Neural cell (in vitro differentiated cells): ENCODE data around the gene SLC4A5. TPM values are rescaled to one million over a fixed set of nuclear protein-coding genes. Genes with fewer than 3 reads are reported as not detected.

Experiments
- H2AFZ ChIP-seq: fragments of 200-600, 300-800 bp; sonication (generic), shearing (Covaris generic); 2 replicates; pipeline ENCODE4 v1.6.0; 2014; ENCODE audit warnings: low read depth, mild to moderate bottlenecking, antibody characterized with exemption, low read length, moderate library complexity
- H3F3A ChIP-seq: fragments of 200-600 bp; shearing (Covaris generic); 2 replicates; pipeline ENCODE4 v1.6.1; 2016; ENCODE audit warnings: mild to moderate bottlenecking, moderate library complexity, mixed read lengths, antibody characterized with exemption, low read length; ENCODE audit not compliant: insufficient read depth, poor library complexity, severe bottlenecking
- H3K27ac ChIP-seq: fragments of 200-600, 300-800 bp; sonication (generic), shearing (Covaris generic); 2 replicates; pipeline ENCODE4 v1.5.1; 2014; ENCODE audit warnings: mild to moderate bottlenecking, low read length, moderate library complexity
- H3K27me3 ChIP-seq: fragments of 300-800, 200-600 bp; sonication (generic), shearing (Covaris generic); 2 replicates; pipeline ENCODE4 v1.6.0; 2014; ENCODE audit warnings: mild to moderate bottlenecking, low read depth, low read length, moderate library complexity; ENCODE audit not compliant: insufficient read depth
- H3K36me3 ChIP-seq: fragments of 300-800, 200-600 bp; sonication (generic), shearing (Covaris generic); 2 replicates; pipeline ENCODE4 v1.5.1; 2014; ENCODE audit warnings: mild to moderate bottlenecking, antibody characterized with exemption, low read length, moderate library complexity; ENCODE audit not compliant: insufficient read depth
- H3K4me2 ChIP-seq: fragments of 300-800, 200-600 bp; sonication (generic), shearing (Covaris generic); 2 replicates; pipeline ENCODE4 v1.6.0; 2014; ENCODE audit warnings: mild to moderate bottlenecking, low read length
- H3K4me3 ChIP-seq: fragments of 300-800, 200-600 bp; sonication (generic), shearing (Covaris generic); 2 replicates; pipeline ENCODE4 v1.5.1; 2014; ENCODE audit warnings: mild to moderate bottlenecking, low read length, moderate library complexity
- H3K79me2 ChIP-seq: fragments of 200-600 bp; shearing (Covaris generic); replicated peaks from 2 replicates; pipeline ENCODE4 v1.6.0; 2014; ENCODE audit warnings: mild to moderate bottlenecking, low read length, moderate library complexity; ENCODE audit not compliant: insufficient read depth
- H3K9ac ChIP-seq: fragments of 300-800, 200-600 bp; sonication (generic), shearing (Covaris generic); 2 replicates; pipeline ENCODE4 v1.6.1; 2016; ENCODE audit warnings: mild to moderate bottlenecking, low read length, mixed read lengths
- H3K9me2 ChIP-seq: fragments of 200-600 bp; shearing (Covaris generic); 2 replicates; pipeline ENCODE4 v1.6.1; 2016; ENCODE audit warnings: mild to moderate bottlenecking, low read length, mixed read lengths; ENCODE audit not compliant: insufficient read depth
- H3K9me3 ChIP-seq: fragments of 200-600, 300-800 bp; sonication (generic), shearing (Covaris generic); 2 replicates; pipeline ENCODE4 v1.6.1; 2016; ENCODE audit warnings: mild to moderate bottlenecking, mixed run types, low read length, moderate library complexity, mixed read lengths
- H4K20me1 ChIP-seq: fragments of 200-600 bp; shearing (Covaris generic); 2 replicates; pipeline ENCODE4 v1.6.1; 2016; ENCODE audit warnings: mild to moderate bottlenecking, mixed run types; ENCODE audit not compliant: insufficient read depth
- CTCF ChIP-seq: fragments of 450-650 bp; IDR thresholded peaks from 2 replicates; pipeline ENCODE4 v1.5.1; 2014; ENCODE audit warnings: antibody characterized with exemption, mild to moderate bottlenecking, moderate library complexity; ENCODE audit not compliant: poor library complexity, severe bottlenecking
- EP300 ChIP-seq: fragments of 450-650 bp; conservative IDR thresholded peaks from 2 replicates; pipeline ENCODE4 v1.6.1; 2014; ENCODE audit warnings: antibody characterized with exemption, mild to moderate bottlenecking, moderate library complexity; ENCODE audit not compliant: poor library complexity, severe bottlenecking
- EZH2 ChIP-seq: fragments of 200-600, 300-800 bp; shearing (Covaris generic), sonication (generic); IDR thresholded peaks from 2 replicates; pipeline ENCODE4 v1.6.1; 2014; ENCODE audit warnings: antibody characterized with exemption, low read length, borderline replicate concordance, mild to moderate bottlenecking; ENCODE audit not compliant: insufficient read depth, poor library complexity, severe bottlenecking
- MXI1 ChIP-seq: fragments of 450-650 bp; conservative IDR thresholded peaks from 2 replicates; pipeline ENCODE4 v1.6.1; 2014; ENCODE audit warnings: antibody characterized with exemption, mild to moderate bottlenecking; ENCODE audit not compliant: poor library complexity, severe bottlenecking
- POLR2AphosphoS5 ChIP-seq: IDR thresholded peaks from 2 replicates; pipeline ENCODE4 v1.6.1; 2012
- RAD21 ChIP-seq: fragments of 450-650 bp; conservative IDR thresholded peaks from 2 replicates; pipeline ENCODE4 v1.6.1; 2014; ENCODE audit warnings: antibody characterized with exemption, mild to moderate bottlenecking, moderate library complexity
- SMC3 ChIP-seq: fragments of 450-650 bp; conservative IDR thresholded peaks from 2 replicates; pipeline ENCODE4 v1.6.1; 2014; ENCODE audit warnings: antibody characterized with exemption, mild to moderate bottlenecking, moderate library complexity; ENCODE audit not compliant: poor library complexity
- TAF1 ChIP-seq: IDR thresholded peaks from 2 replicates; pipeline ENCODE4 v1.6.1; 2012; ENCODE audit warnings: low read depth
- polyA plus RNA-seq: library from polyadenylated mRNA; depleted of rRNA; stranded (reverse); fragments of >200 nt; gene quantifications from 2 replicates; pipeline ENCODE4 v1.2.3, GENCODE V29; 2014
- TF ChIP-seq, protein P1 (sequence below): IDR thresholded peaks from 2 replicates; pipeline ENCODE4 v1.6.1; 2012; ENCODE audit warnings: borderline replicate concordance

SLC4A5 gene
- polyA plus RNA-seq, 1 donor from 2014 or later: 3.9 TPM

DNA sequence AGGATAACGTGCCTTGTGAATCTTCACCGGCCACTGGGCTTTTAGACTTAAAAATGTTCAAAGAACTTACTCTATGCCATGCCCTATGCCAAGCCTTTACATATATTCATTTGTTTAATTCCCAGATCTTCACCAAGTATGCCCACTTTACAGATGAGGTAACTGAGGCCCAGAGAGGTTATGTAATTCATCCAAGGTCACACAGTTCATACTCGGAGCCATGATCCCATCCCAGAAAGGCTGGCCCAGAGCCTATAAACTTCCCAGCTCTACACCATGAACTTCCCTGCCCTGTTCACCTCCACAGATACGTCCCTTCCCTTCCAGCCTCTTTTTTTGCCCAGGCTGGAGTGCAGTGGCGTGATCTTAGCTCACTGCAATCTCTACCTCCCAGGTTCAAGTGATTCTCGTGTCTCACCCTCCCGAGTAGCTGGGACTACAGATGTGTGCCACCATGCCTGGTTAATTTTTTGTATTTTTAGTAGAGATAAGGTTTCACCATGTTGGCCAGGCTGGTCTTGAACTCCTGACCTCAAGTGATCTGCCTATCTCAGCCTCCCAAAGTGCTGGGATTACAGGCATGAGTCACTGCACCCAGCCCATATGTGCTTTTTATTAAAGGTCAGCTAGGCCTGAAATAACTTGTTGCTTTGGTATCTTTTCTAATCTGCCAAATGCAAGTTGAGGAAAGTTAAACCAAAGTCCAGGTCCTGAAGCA is 100.7 kb downstream of the SLC4A5 start:
- Histone ChIP-seq H3F3A (no peaks in the 10 kb centered on the region), H3K9me3 (no peaks in the 10 kb centered on the region), H3K27ac (no peak overlapping the region), H3K9ac (no peak overlapping the region), H2AFZ (no peak overlapping the region), H3K4me2 (no peak overlapping the region), H3K9me2 (no peaks in the 10 kb centered on the region), H3K4me3 (no peak overlapping the region), H3K79me2 (no peaks in the 10 kb centered on the region), H4K20me1 (no peaks in the 10 kb centered on the region), H3K27me3 (no peaks in the 10 kb centered on the region), H3K36me3 (no peaks in the 10 kb centered on the region)
- TF ChIP-seq POLR2AphosphoS5: no peak
- TF ChIP-seq EP300: no peak
- TF ChIP-seq TAF1: no peak
- TF ChIP-seq MXI1: no peak
- TF ChIP-seq SMC3: no peak
- TF ChIP-seq EZH2: no peak
- TF ChIP-seq, protein P1, sequence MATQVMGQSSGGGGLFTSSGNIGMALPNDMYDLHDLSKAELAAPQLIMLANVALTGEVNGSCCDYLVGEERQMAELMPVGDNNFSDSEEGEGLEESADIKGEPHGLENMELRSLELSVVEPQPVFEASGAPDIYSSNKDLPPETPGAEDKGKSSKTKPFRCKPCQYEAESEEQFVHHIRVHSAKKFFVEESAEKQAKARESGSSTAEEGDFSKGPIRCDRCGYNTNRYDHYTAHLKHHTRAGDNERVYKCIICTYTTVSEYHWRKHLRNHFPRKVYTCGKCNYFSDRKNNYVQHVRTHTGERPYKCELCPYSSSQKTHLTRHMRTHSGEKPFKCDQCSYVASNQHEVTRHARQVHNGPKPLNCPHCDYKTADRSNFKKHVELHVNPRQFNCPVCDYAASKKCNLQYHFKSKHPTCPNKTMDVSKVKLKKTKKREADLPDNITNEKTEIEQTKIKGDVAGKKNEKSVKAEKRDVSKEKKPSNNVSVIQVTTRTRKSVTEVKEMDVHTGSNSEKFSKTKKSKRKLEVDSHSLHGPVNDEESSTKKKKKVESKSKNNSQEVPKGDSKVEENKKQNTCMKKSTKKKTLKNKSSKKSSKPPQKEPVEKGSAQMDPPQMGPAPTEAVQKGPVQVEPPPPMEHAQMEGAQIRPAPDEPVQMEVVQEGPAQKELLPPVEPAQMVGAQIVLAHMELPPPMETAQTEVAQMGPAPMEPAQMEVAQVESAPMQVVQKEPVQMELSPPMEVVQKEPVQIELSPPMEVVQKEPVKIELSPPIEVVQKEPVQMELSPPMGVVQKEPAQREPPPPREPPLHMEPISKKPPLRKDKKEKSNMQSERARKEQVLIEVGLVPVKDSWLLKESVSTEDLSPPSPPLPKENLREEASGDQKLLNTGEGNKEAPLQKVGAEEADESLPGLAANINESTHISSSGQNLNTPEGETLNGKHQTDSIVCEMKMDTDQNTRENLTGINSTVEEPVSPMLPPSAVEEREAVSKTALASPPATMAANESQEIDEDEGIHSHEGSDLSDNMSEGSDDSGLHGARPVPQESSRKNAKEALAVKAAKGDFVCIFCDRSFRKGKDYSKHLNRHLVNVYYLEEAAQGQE: no peak

DNA sequence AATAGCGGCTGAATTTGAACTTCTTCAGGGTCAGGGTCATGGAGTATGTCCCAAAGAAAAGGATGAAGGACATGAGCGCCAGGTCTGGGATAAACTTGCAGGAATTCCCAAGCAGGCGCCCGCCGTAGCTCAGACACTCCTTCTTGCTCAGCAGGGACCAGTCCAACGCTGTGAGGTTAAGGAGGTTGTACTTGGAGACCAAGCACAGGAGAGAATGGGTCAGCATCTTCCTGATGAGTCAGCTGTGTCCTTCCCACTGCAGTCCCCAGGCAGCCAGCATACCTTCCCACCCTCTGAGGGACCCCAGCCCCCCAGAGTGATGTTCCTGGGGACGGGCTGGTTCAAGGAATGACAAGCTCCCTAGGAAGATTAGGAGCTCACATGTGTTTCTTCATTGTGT is 103.9 kb downstream of the SLC4A5 start:
- Histone ChIP-seq H3K27me3 (no peaks in the 10 kb centered on the region), H3K9me2 (no peaks in the 10 kb centered on the region), H3K4me2 (no peak overlapping the region), H3K27ac (no peak overlapping the region), H3K9ac (no peak overlapping the region), H2AFZ (no peak overlapping the region), H3K4me3 (no peak overlapping the region), H3K36me3 (no peaks in the 10 kb centered on the region), H3F3A (no peaks in the 10 kb centered on the region), H4K20me1 (no peaks in the 10 kb centered on the region), H3K9me3 (no peaks in the 10 kb centered on the region), H3K79me2 (no peaks in the 10 kb centered on the region)
- TF ChIP-seq POLR2AphosphoS5 (no peak), EP300 (no peak), TAF1 (no peak), RAD21 (no peak), EZH2 (no peak), MXI1 (no peak), CTCF (no peak), SMC3 (no peak)
- TF ChIP-seq, protein P1: no peak
